Ovary (tissue), 3 donors: ENCODE results near the gene NEK4.

Source experiments
- POLR2A ChIP-seq: fragments of 450-650 bp; IDR thresholded peaks from one replicate; pipeline ENCODE4 v1.6.1; 2017; ENCODE audit warnings: antibody characterized with exemption, mild to moderate bottlenecking, moderate library complexity
- TF ChIP-seq, protein P1 (sequence below), 3 donors: fragments of 450-650 bp in 2 of 3; fragments of 200-600 bp in 1 of 3; IDR thresholded peaks; one replicate each; pipeline versions ENCODE4 v1.5.1 to v1.8.0; 2016 to 2022; ENCODE audit warnings: antibody characterized with exemption in 3 of 3, mild to moderate bottlenecking in 1 of 3
- donor health status: DM: no; HTN: no; CAD: no.

DNA sequence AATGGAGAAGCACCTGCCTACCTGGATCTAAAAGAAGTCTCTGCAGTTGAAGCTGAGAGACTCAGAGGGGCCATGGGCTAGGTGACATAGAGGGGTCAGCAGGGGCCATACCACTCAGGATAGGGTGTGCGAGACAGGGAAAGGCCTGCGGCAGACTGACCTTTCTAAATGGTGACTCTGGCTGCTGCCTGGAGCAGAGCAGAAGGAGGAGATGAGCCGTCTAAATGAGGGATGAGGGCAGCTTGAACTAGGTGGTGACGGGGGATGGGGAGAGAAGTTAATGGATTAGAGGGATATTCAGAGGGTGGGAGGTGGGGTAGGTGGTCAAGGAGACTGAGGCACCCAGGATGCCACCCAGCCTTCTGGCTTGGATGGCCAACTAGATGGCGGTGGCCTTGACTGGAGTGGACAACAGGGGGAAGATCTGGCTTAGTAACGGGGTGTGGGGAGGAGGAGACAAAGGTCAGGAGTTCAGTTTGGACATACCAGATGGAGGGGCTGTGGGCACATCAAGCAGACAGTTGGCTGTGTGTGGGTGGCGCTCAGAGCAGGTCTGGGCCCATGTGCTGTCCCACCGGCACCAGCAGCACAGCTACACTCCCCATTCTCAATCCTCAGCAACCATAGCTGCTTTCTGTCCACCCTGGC is 3.5 kb upstream of the NEK4 start:
- TF ChIP-seq, protein P1, sequence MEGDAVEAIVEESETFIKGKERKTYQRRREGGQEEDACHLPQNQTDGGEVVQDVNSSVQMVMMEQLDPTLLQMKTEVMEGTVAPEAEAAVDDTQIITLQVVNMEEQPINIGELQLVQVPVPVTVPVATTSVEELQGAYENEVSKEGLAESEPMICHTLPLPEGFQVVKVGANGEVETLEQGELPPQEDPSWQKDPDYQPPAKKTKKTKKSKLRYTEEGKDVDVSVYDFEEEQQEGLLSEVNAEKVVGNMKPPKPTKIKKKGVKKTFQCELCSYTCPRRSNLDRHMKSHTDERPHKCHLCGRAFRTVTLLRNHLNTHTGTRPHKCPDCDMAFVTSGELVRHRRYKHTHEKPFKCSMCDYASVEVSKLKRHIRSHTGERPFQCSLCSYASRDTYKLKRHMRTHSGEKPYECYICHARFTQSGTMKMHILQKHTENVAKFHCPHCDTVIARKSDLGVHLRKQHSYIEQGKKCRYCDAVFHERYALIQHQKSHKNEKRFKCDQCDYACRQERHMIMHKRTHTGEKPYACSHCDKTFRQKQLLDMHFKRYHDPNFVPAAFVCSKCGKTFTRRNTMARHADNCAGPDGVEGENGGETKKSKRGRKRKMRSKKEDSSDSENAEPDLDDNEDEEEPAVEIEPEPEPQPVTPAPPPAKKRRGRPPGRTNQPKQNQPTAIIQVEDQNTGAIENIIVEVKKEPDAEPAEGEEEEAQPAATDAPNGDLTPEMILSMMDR (IDR thresholded peaks at IDR 0.05): no peak
- TF ChIP-seq POLR2A: no peak
